Nephron (organoid): ENCODE data around the gene ACOT9.

ENCODE experiments used
- H3K27ac Mint-ChIP-seq, 3 experiments: 2 replicates each; pipeline ENCODE4 v1.8.0; 2020; ENCODE audit warnings: mixed read lengths in 3 of 3, mild to moderate bottlenecking in 2 of 3, moderate library complexity in 1 of 3
- H3K27me3 Mint-ChIP-seq: 2 replicates; pipeline ENCODE4 v1.8.0; 2021; ENCODE audit warnings: low read depth, mild to moderate bottlenecking, moderate library complexity, mixed read lengths
- H3K36me3 Mint-ChIP-seq: 2 replicates; pipeline ENCODE4 v1.8.0; 2020; ENCODE audit warnings: low read depth, mixed read lengths
- H3K4me1 Mint-ChIP-seq: 2 replicates; pipeline ENCODE4 v1.8.0; 2020; ENCODE audit warnings: mixed read lengths
- H3K4me3 Mint-ChIP-seq, 3 experiments: 2 replicates each; pipeline ENCODE4 v1.8.0; 2020; ENCODE audit warnings: mild to moderate bottlenecking in 3 of 3, mixed read lengths in 3 of 3, moderate library complexity in 2 of 3
- H3K9me3 Mint-ChIP-seq: 2 replicates; pipeline ENCODE4 v1.8.0; 2020; ENCODE audit warnings: mixed read lengths
- CTCF ChIP-seq, 3 experiments: fragments of 200-600 bp; sonication (generic); IDR thresholded peaks; one replicate each; pipeline ENCODE4 v1.5.0; 2021; ENCODE audit warnings: antibody characterized with exemption in 3 of 3; ENCODE audit not compliant: unreplicated experiment in 3 of 3

Gene ACOT9

GRCh38 chrX:23770142-23770541 is 27.1 kb upstream of the ACOT9 start:
- Mint-ChIP-seq H3K4me3 (no peak overlapping the region), H3K27ac (peak overlapping the region in 2 of 3 experiments; percentile 10 to 77), H3K4me1 (no peaks in the 10 kb centered on the region), H3K36me3 (no peaks in the 10 kb centered on the region), H3K27me3 (peaks cover 4% of the 10 kb centered on the region), H3K9me3 (no peaks in the 10 kb centered on the region)
- no peak for TF ChIP-seq CTCF (IDR thresholded peaks at IDR 0.05; ENCODE audit: unreplicated experiment in 3 of 3)

- Mint-ChIP-seq H3K27ac (peak overlapping the region in 1 of 3 experiments; percentile 65), H3K27me3 (peaks cover 4% of the 10 kb centered on the region), H3K9me3 (no peaks in the 10 kb centered on the region), H3K4me1 (peaks cover 9% of the 10 kb centered on the region), H3K4me3 (no peak overlapping the region), H3K36me3 (no peaks in the 10 kb centered on the region)
- TF ChIP-seq CTCF (IDR thresholded peaks at IDR 0.05; ENCODE audit: unreplicated experiment in 3 of 3), result no peak
Measured at GRCh38 chrX:23766650-23767551, 23.8 kb upstream of the ACOT9 start.

GRCh38 chrX:23765868-23766267 is 22.8 kb upstream of the ACOT9 start:
- Mint-ChIP-seq H3K4me3 (no peak overlapping the region), H3K4me1 (peaks cover 9% of the 10 kb centered on the region), H3K36me3 (no peaks in the 10 kb centered on the region), H3K9me3 (no peaks in the 10 kb centered on the region), H3K27me3 (peaks cover 4% of the 10 kb centered on the region), H3K27ac (no peak overlapping the region)
- TF ChIP-seq CTCF (IDR thresholded peaks at IDR 0.05; ENCODE audit: unreplicated experiment in 3 of 3), result no peak

GRCh38 chrX:23765449-23765848 is 22.4 kb upstream of the ACOT9 start:
- Mint-ChIP-seq H3K36me3 (no peaks in the 10 kb centered on the region), H3K27me3 (peaks cover 4% of the 10 kb centered on the region)
- TF ChIP-seq CTCF (IDR thresholded peaks at IDR 0.05; ENCODE audit: unreplicated experiment in 3 of 3), result no peak

GRCh38 chrX:23764188-23764984 is 21.3 kb upstream of the ACOT9 start:
- H3K27ac Mint-ChIP-seq, result peak overlapping the region in 1 of 3 experiments; percentile 85
- H3K4me3 Mint-ChIP-seq, result no peak overlapping the region
- peaks cover 4% of the 10 kb centered on the region for H3K27me3 Mint-ChIP-seq

More at GRCh38 chrX:23765449-23765848, 22.4 kb upstream of the ACOT9 start:
- Mint-ChIP-seq H3K4me1 (peaks cover 9% of the 10 kb centered on the region), H3K27ac (peak overlapping the region in 1 of 3 experiments; percentile 10), H3K4me3 (no peak overlapping the region), H3K9me3 (no peaks in the 10 kb centered on the region)

More at GRCh38 chrX:23764188-23764984, 21.3 kb upstream of the ACOT9 start:
- TF ChIP-seq CTCF (IDR thresholded peaks at IDR 0.05; ENCODE audit: unreplicated experiment in 3 of 3), result no peak
- H3K4me1 Mint-ChIP-seq, result peaks cover 9% of the 10 kb centered on the region
- H3K9me3 Mint-ChIP-seq, result no peaks in the 10 kb centered on the region
- no peaks in the 10 kb centered on the region for H3K36me3 Mint-ChIP-seq
